Adrenal gland (tissue), 12 donors: Measurements from ENCODE around the gene LRRC4. TPM values are rescaled to one million over a fixed set of nuclear protein-coding genes. Genes with fewer than 3 reads are reported as not detected.

Experiments
- DNase-seq, 7 donors: peaks; one replicate each; pipeline ENCODE4 v3.0.0-alpha.2; 2019 to 2020
- H3K27ac ChIP-seq, 5 donors: fragments of 200-600 bp; sonication (generic) in 4 of 5; 1 replicate in 3 of 5; 2 replicates in 2 of 5; pipeline versions ENCODE4 v1.5.1 to v1.8.0; 2016 to 2020; ENCODE audit warnings: mild to moderate bottlenecking in 1 of 5
- H3K27me3 ChIP-seq: fragments of 200-600 bp; 2 replicates; pipeline ENCODE4 v1.8.0; 2021
- H3K36me3 ChIP-seq, 2 donors: fragments of 200-600 bp; replicated peaks in 1 of 2; 1 replicate in 1 of 2; 2 replicates in 1 of 2; pipeline versions ENCODE4 v1.5.1 to v1.8.0; 2018 to 2022
- H3K4me1 ChIP-seq, 2 donors: fragments of 200-600 bp; replicated peaks in 1 of 2; 1 replicate in 1 of 2; 2 replicates in 1 of 2; pipeline versions ENCODE4 v1.5.1 to v1.8.0; 2018 to 2021
- H3K4me3 ChIP-seq, 4 donors: fragments of 200-600 bp; sonication (generic) in 3 of 4; one replicate each; pipeline ENCODE4 v1.5.1; 2016 to 2018
- H3K9me3 ChIP-seq, 3 donors: fragments of 200-600 bp; sonication (generic) in 1 of 3; replicated peaks in 1 of 3; 1 replicate in 2 of 3; 2 replicates in 1 of 3; pipeline versions ENCODE4 v1.5.1 to v1.8.0; 2016 to 2021
- POLR2A ChIP-seq, 2 donors: fragments of 450-650 bp; IDR thresholded peaks; one replicate each; pipeline ENCODE4 v1.6.1; 2017; ENCODE audit warnings: antibody characterized with exemption in 2 of 2, mild to moderate bottlenecking in 2 of 2, moderate library complexity in 1 of 2
- WGBS, 4 donors: extraction: QIAGEN DNeasy Blood & Tissue Kit in 2 of 4; methylation state at CpG; one replicate each; pipeline versions ENCODE4 v1.1.5 to v1.1.7; 2013 to 2017; 5-methylcytosine and 5-hydroxymethylcytosine counted together
- intact Hi-C, 2 donors: fragments of 100-400 bp; cut with DNase I; formaldehyde crosslinking; loops; one replicate each; pipeline versions ENCODE4 v1.14.1 to v1.15.0; 2022 to 2023
- polyA plus RNA-seq, 3 donors: library from polyadenylated mRNA; stranded (reverse); fragments of 200-250 nt in 2 of 3; fragments of 350-450 nt in 1 of 3; fragmentation: Illumina TruSeq in 1 of 3; extraction: RNeasy Lipid Tissue Mini Kit (QIAGEN cat#74804) in 1 of 3; gene quantifications; one replicate each; pipeline ENCODE4 v1.2.3, GENCODE V29; 2013 to 2014
- total RNA-seq, 9 donors: library from RNA; depleted of rRNA in 4 of 9; stranded (reverse); fragments of >200 nt in 4 of 9; fragments of 120-200 nt in 1 of 9; fragmentation: NEBNext Ultra II Directional in 1 of 9; extraction: Animal tissue kit (Norgen Biotek cat#: 25700) in 1 of 9; gene quantifications; one replicate each; pipeline versions ENCODE4 v1.1.0 to v1.2.4, GENCODE V29; 2013 to 2023
- TF ChIP-seq, protein P1 (sequence below), 6 experiments: fragments of 450-650 bp in 4 of 6; fragments of 200-600 bp in 2 of 6; sonication (generic) in 1 of 6; IDR thresholded peaks; 1 replicate in 5 of 6; 2 replicates in 1 of 6; pipeline versions ENCODE4 v1.5.1 to v1.8.0; 2016 to 2021; ENCODE audit warnings: antibody characterized with exemption in 6 of 6, mild to moderate bottlenecking in 2 of 6, moderate library complexity in 1 of 6
- donor health status: healthy with polysubstance abuse.
- donor health status: Bipolar disorder and iron deficiency.
- donor health status: DM: yes; HTN: yes; CAD: no.
- donor health status: DM: no; HTN: no; CAD: no.
- donor health status: DM: no; HTN: no; CAD: no.
- donor health status: DM: yes; HTN: yes; CAD: no.

Gene LRRC4
- total and polyA plus RNA-seq, 12 donors, result 2.2 to 23.7 (median 8.4) TPM

- Histone ChIP-seq H3K9me3 (no peaks in the 10 kb centered on the region), H3K27ac (no peak overlapping the region), H3K36me3 (no peaks in the 10 kb centered on the region), H3K27me3 (no peaks in the 10 kb centered on the region), H3K4me1 (peaks cover 2 to 37% of the 10 kb centered on the region in 2 donors), H3K4me3 (no peak overlapping the region)
- DNase-seq, result no peak
- TF ChIP-seq, protein P1, sequence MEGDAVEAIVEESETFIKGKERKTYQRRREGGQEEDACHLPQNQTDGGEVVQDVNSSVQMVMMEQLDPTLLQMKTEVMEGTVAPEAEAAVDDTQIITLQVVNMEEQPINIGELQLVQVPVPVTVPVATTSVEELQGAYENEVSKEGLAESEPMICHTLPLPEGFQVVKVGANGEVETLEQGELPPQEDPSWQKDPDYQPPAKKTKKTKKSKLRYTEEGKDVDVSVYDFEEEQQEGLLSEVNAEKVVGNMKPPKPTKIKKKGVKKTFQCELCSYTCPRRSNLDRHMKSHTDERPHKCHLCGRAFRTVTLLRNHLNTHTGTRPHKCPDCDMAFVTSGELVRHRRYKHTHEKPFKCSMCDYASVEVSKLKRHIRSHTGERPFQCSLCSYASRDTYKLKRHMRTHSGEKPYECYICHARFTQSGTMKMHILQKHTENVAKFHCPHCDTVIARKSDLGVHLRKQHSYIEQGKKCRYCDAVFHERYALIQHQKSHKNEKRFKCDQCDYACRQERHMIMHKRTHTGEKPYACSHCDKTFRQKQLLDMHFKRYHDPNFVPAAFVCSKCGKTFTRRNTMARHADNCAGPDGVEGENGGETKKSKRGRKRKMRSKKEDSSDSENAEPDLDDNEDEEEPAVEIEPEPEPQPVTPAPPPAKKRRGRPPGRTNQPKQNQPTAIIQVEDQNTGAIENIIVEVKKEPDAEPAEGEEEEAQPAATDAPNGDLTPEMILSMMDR (IDR thresholded peaks at IDR 0.05), result no peak
- WGBS, 4 donors, result 88 to 98% (median 91%) methylated on average over 6 of the region's 6 CpGs
- intact Hi-C loops, result no loop called here
These were observed 11.1 kb downstream of the LRRC4 start for GRCh38 chr7:128020159-128020558.

- TF ChIP-seq POLR2A (IDR thresholded peaks at IDR 0.05), result no peak
- TF ChIP-seq, protein P1 (IDR thresholded peaks at IDR 0.05), result no peak
- intact Hi-C loops, result no loop called here
- Histone ChIP-seq H3K27ac (no peak overlapping the region), H3K9me3 (no peaks in the 10 kb centered on the region), H3K36me3 (no peaks in the 10 kb centered on the region), H3K27me3 (no peaks in the 10 kb centered on the region), H3K4me3 (no peak overlapping the region), H3K4me1 (peaks cover 0 to 29% of the 10 kb centered on the region in 2 donors)
- 91 to 97% (median 95%) methylated on average over 3 of the region's 3 CpGs for WGBS, 4 donors
- no peak for DNase-seq
These were observed 11.9 kb downstream of the LRRC4 start for GRCh38 chr7:128019288-128019687.

GRCh38 chr7:128017862-128018845 lies 13.1 kb downstream of the LRRC4 start:
- H3K9me3 ChIP-seq, result no peaks in the 10 kb centered on the region
- H3K4me3 ChIP-seq, result no peak overlapping the region
- peaks cover 0 to 26% of the 10 kb centered on the region in 2 donors for H3K4me1 ChIP-seq
- H3K27me3 ChIP-seq, result no peaks in the 10 kb centered on the region
- no peak for TF ChIP-seq POLR2A (IDR thresholded peaks at IDR 0.05)
- TF ChIP-seq, protein P1 (IDR thresholded peaks at IDR 0.05), result no peak
- H3K27ac ChIP-seq, result no peak overlapping the region
- intact Hi-C loops, result no loop called here
- no peak for DNase-seq
- WGBS, 4 donors, result 68 to 78% (median 73%) methylated on average over 6 to 8 of the region's 8 CpGs
- H3K36me3 ChIP-seq, result no peaks in the 10 kb centered on the region

GRCh38 chr7:128017460-128017859 lies 13.8 kb downstream of the LRRC4 start:
- Histone ChIP-seq H3K36me3 (no peaks in the 10 kb centered on the region), H3K9me3 (no peaks in the 10 kb centered on the region), H3K4me3 (no peak overlapping the region), H3K27me3 (no peaks in the 10 kb centered on the region), H3K4me1 (peaks cover 0 to 19% of the 10 kb centered on the region in 2 donors), H3K27ac (no peak overlapping the region)
- intact Hi-C loops, result no loop called here
- no peak for DNase-seq
- 71 to 80% (median 77%) methylated on average over 6 of the region's 6 CpGs for WGBS, 4 donors
- TF ChIP-seq, protein P1 (IDR thresholded peaks at IDR 0.05), result no peak
- TF ChIP-seq POLR2A (IDR thresholded peaks at IDR 0.05), result no peak
